Activated CD4-positive, alpha-beta memory T cell treated with anti-CD3 and anti-CD28 coated beads, Interleukin-2, amount 10 ng/mL, durations not matched to agents 7 days and 5 days (primary cell): ENCODE results near the gene TEN1. TPM values are rescaled to one million over a fixed set of nuclear protein-coding genes. Genes with fewer than 3 reads are reported as not detected.

Source experiments
- CTCF ChIA-PET: fragments of 350-600 bp; sonication (Branson Sonifier 250); formaldehyde crosslinking; loops from one replicate; lab custom pipeline; 2021; ENCODE audit warnings: antibody characterized with exemption, inconsistent platforms; lab: Charles Lee
- POLR2A ChIA-PET: fragments of 350-600 bp; sonication (Branson Sonifier 250); formaldehyde crosslinking; loops from one replicate; lab custom pipeline; 2021; ENCODE audit warnings: antibody characterized with exemption; lab: Charles Lee
- DNase-seq: peaks from one replicate; pipeline ENCODE4 v3.0.0-alpha.2; 2020
- H3K27ac Mint-ChIP-seq: one replicate; pipeline ENCODE4 v1.8.0; 2021; ENCODE audit warnings: mild to moderate bottlenecking, mixed read lengths
- H3K27me3 Mint-ChIP-seq: one replicate; pipeline ENCODE4 v1.8.0; 2021; ENCODE audit warnings: mixed read lengths
- H3K36me3 Mint-ChIP-seq: one replicate; pipeline ENCODE4 v1.8.0; 2021; ENCODE audit warnings: low read depth, mixed read lengths
- H3K4me1 Mint-ChIP-seq: one replicate; pipeline ENCODE4 v1.8.0; 2021; ENCODE audit warnings: mixed read lengths
- H3K4me3 Mint-ChIP-seq: one replicate; pipeline ENCODE4 v1.8.0; 2021; ENCODE audit warnings: mild to moderate bottlenecking, mixed read lengths
- H3K9me3 Mint-ChIP-seq: one replicate; pipeline ENCODE4 v1.8.0; 2021; ENCODE audit warnings: mixed read lengths
- total RNA-seq, 2 experiments: library from RNA; stranded (reverse); gene quantifications; one replicate each; pipeline ENCODE4 v1.2.3, GENCODE V29; 2021

TEN1 gene
- total RNA-seq, 2 experiments from 2014 or later, result 13.5 to 16.3 TPM

DNA sequence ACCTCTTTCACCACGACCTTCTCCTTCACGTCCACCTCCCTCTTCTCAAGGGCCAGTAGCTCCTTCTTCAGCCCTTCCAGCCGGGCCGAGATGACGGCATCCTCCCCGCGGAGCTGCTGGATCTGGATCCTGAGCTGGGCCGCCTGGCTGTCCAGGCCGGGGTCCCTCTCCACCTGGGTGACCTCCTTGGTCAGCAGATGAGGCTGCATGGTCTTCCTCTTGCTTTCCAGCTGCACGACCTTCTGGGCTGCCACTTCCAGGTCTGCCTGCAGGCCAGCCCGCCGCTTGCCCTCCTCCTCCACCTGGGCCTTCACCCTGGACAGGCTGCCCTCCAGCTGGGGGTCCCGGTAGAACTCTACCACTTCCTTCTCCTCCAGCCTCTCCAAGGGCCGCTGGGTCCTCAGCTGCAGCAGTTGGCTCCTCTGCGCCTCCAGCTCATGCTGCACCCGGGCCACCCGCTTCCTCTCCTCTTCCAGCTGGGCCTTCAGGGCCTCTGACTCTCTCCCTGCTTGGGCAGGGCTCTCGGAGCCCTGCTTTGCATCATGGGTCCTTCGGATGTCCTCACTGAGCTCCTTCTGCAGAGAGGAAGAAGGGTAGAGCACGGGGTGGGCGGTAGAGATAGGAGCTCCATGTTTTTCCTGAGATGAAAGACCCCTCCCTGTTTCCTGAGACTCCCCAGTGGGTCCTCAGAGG is 31.1 kb downstream of the TEN1 start:
- Mint-ChIP-seq H3K4me1 (peaks cover 7% of the 10 kb centered on the region), H3K27ac (no peak overlapping the region), H3K36me3 (no peaks in the 10 kb centered on the region), H3K27me3 (no peaks in the 10 kb centered on the region), H3K9me3 (no peaks in the 10 kb centered on the region), H3K4me3 (no peak overlapping the region)
- no peak for DNase-seq
- CTCF ChIA-PET, result interaction anchor here (0.7 to 14.7 kb wide), 4 partner anchors 9 to 269 kb away, joined by 3 to 169 read pairs (median 5); partner anchors contain the start of gene CDK3
- POLR2A ChIA-PET, result interaction anchor here (0.6 to 1.7 kb wide), 2 partner anchors 114 to 235 kb away, joined by 3 read pairs; no protein-coding TSS in a partner anchor

- CTCF ChIA-PET, result interaction anchor here (0.6 to 14.7 kb wide), 5 partner anchors 11 to 386 kb away, joined by 3 to 169 read pairs (median 4); partner anchors contain the start of genes CDK3 and SPHK1
- Mint-ChIP-seq H3K27ac (no peak overlapping the region), H3K9me3 (no peaks in the 10 kb centered on the region), H3K36me3 (no peaks in the 10 kb centered on the region), H3K4me1 (peaks cover 2% of the 10 kb centered on the region), H3K4me3 (no peak overlapping the region), H3K27me3 (peaks cover 3% of the 10 kb centered on the region)
- POLR2A ChIA-PET, result no interaction called here
- DNase-seq, result no peak
Measured at GRCh38 chr17:76011951-76012350, 32.9 kb downstream of the TEN1 start.

DNA sequence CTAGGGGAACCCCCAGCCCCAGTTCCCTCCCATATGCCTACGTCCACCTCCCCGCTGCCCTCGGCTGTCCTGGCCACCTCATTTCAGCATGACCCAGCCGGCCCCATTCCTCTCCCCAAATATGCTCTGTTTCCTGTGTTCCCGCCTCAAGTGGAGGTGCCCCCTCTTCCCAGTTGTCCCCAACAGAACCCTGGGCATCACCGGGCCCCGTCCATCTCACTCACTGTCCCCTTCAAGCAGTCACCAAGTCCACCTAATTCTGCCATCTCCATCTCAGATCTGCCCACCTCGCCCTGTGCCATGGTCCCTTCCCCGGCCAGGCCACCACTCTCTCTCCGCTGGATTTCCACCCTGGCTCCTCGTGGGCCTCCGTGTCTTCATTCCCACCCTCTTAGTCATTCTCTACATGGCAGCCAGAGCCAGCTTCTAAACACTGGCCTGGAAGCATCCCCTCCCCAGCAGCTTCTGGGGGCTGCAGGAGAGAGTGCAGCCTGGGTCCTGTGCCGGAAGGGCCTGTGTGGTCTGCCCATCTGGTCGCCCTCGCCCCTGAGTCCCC is 34.4 kb downstream of the TEN1 start:
- DNase-seq, result no peak
- Mint-ChIP-seq H3K4me3 (no peak overlapping the region), H3K27me3 (peaks cover 3% of the 10 kb centered on the region), H3K27ac (no peak overlapping the region), H3K9me3 (no peaks in the 10 kb centered on the region), H3K4me1 (peaks cover 2% of the 10 kb centered on the region), H3K36me3 (no peaks in the 10 kb centered on the region)
- POLR2A ChIA-PET, result interaction anchor here (1.3 kb wide), 1 partner anchor 117 kb away, joined by 3 read pairs; the partner anchor contains the start of gene TRIM65
- CTCF ChIA-PET, result interaction anchor here (0.8 to 14.7 kb wide), 41 partner anchors 11 to 488 kb away, joined by 3 to 169 read pairs (median 4); partner anchors contain the start of genes CDK3, EXOC7, FBF1 and MRPL38

DNA sequence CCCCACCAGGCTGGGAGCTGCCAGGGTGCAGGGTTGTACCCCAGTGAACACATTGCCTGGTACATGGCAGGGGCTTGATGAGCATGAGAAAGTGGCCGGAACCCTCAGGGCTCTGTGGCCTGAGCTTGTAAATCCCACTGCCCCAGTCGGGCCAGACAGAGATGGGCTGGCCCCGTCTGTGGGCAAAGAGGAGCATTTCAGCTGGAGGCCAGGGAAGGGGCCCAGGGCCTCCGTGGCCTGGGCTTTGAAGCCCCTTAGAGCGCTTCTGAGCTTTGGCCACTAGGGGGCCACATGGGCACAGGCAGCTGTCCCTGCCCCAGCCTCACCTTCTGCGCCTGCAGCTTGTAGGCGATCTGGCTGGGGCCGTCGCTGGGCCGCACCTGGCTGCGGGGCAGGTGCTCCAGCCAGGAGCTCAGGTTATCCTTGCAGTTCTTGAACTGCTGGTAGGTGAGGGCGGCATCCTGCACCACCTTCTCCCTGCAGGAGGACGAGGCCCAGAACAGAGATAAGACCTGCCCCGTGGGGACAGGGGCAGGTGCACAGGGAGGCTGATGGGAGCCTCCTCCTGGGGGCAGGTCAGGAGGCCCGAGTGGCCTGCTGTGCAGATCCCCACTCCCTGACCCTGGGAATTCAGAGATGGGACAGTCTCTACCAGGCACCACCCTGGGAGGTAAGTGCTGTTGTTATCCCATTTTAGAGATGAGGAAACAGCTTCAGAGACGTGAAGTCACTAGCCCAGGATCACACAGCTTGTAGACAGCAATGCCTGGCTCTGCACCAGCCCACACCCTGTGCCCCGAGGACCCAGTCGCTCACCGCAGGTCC is 35.3 kb downstream of the TEN1 start:
- H3K4me1 Mint-ChIP-seq, result peaks cover 2% of the 10 kb centered on the region
- CTCF ChIA-PET, result interaction anchor here (0.5 to 14.7 kb wide), 52 partner anchors 10 to 695 kb away, joined by 3 to 169 read pairs (median 4); partner anchors contain the start of genes CDK3, EXOC7, FBF1 and MRPL38
- DNase-seq, result peak; percentile 80
- peaks cover 3% of the 10 kb centered on the region for H3K27me3 Mint-ChIP-seq
- POLR2A ChIA-PET, result interaction anchor here (1.1 to 1.3 kb wide), 2 partner anchors 109 to 118 kb away, joined by 3 read pairs; partner anchors contain the start of gene TRIM65
- H3K9me3 Mint-ChIP-seq, result no peaks in the 10 kb centered on the region
- H3K4me3 Mint-ChIP-seq, result no peak overlapping the region
- H3K27ac Mint-ChIP-seq, result no peak overlapping the region
- H3K36me3 Mint-ChIP-seq, result no peaks in the 10 kb centered on the region

- no peaks in the 10 kb centered on the region for H3K9me3 Mint-ChIP-seq
- peaks cover 3% of the 10 kb centered on the region for H3K27me3 Mint-ChIP-seq
- no peak overlapping the region for H3K27ac Mint-ChIP-seq
- CTCF ChIA-PET, result interaction anchor here (0.6 to 14.7 kb wide), 34 partner anchors 10 to 370 kb away, joined by 3 to 169 read pairs (median 4); partner anchors contain the start of genes CDK3, EXOC7, FBF1 and MRPL38
- H3K4me3 Mint-ChIP-seq, result no peak overlapping the region
- peaks cover 2% of the 10 kb centered on the region for H3K4me1 Mint-ChIP-seq
- no peaks in the 10 kb centered on the region for H3K36me3 Mint-ChIP-seq
- DNase-seq, result no peak
- POLR2A ChIA-PET, result interaction anchor here (1.1 kb wide), 1 partner anchor 109 kb away, joined by 3 read pairs; no protein-coding TSS in a partner anchor
Measured at GRCh38 chr17:76014925-76015261, 35.9 kb downstream of the TEN1 start.

- H3K4me1 Mint-ChIP-seq, result peaks cover 2% of the 10 kb centered on the region
- ChIA-PET POLR2A (no interaction called here), CTCF (interaction anchor here (0.6 to 14.7 kb wide), 3 partner anchors 17 to 104 kb away, joined by 3 to 169 read pairs (median 5); partner anchors contain the start of genes CDK3 and EXOC7)
Measured at GRCh38 chr17:76017481-76018339, 38.7 kb downstream of the TEN1 start.

GRCh38 chr17:76018340-76018680 is 39.3 kb downstream of the TEN1 start:
- H3K36me3 Mint-ChIP-seq, result no peaks in the 10 kb centered on the region
- H3K27me3 Mint-ChIP-seq, result peaks cover 3% of the 10 kb centered on the region
- POLR2A ChIA-PET, result no interaction called here
- no peaks in the 10 kb centered on the region for H3K9me3 Mint-ChIP-seq
- H3K4me1 Mint-ChIP-seq, result peaks cover 2% of the 10 kb centered on the region
- DNase-seq, result no peak
- CTCF ChIA-PET, result interaction anchor here (0.6 to 14.7 kb wide), 2 partner anchors 18 to 85 kb away, joined by 5 to 169 read pairs; partner anchors contain the start of genes CDK3 and EXOC7
- no peak overlapping the region for H3K27ac Mint-ChIP-seq
- no peak overlapping the region for H3K4me3 Mint-ChIP-seq

More at GRCh38 chr17:76017481-76018339, 38.7 kb downstream of the TEN1 start:
- H3K27ac Mint-ChIP-seq, result no peak overlapping the region
- H3K36me3 Mint-ChIP-seq, result no peaks in the 10 kb centered on the region
- no peak for DNase-seq
- no peak overlapping the region for H3K4me3 Mint-ChIP-seq
- peaks cover 3% of the 10 kb centered on the region for H3K27me3 Mint-ChIP-seq
- no peaks in the 10 kb centered on the region for H3K9me3 Mint-ChIP-seq

- CTCF ChIA-PET, result interaction anchor here (14.7 kb wide), 1 partner anchor 18 kb away, joined by 169 read pairs; the partner anchor contains the start of gene CDK3
- Mint-ChIP-seq H3K36me3 (no peaks in the 10 kb centered on the region), H3K4me1 (peaks cover 2% of the 10 kb centered on the region), H3K27me3 (peaks cover 3% of the 10 kb centered on the region), H3K4me3 (no peak overlapping the region), H3K27ac (no peak overlapping the region), H3K9me3 (no peaks in the 10 kb centered on the region)
- POLR2A ChIA-PET, result interaction anchor here (1.6 kb wide), 1 partner anchor 11 kb away, joined by 4 read pairs; no protein-coding TSS in a partner anchor
- DNase-seq, result no peak
Measured at GRCh38 chr17:76018801-76019200, 39.8 kb downstream of the TEN1 start.

GRCh38 chr17:76019833-76020467 is 40.9 kb downstream of the TEN1 start:
- no peak for DNase-seq
- H3K36me3 Mint-ChIP-seq, result no peaks in the 10 kb centered on the region
- no peaks in the 10 kb centered on the region for H3K4me1 Mint-ChIP-seq
- ChIA-PET POLR2A (interaction anchor here (0.8 to 1.6 kb wide), 3 partner anchors 9 to 254 kb away, joined by 3 to 4 read pairs (median 3); partner anchors contain the start of gene EXOC7), CTCF (interaction anchor here (0.5 to 14.7 kb wide), 6 partner anchors 19 to 378 kb away, joined by 3 to 169 read pairs (median 4); partner anchors contain the start of gene CDK3)
- no peak overlapping the region for H3K27ac Mint-ChIP-seq
- no peak overlapping the region for H3K4me3 Mint-ChIP-seq
- H3K9me3 Mint-ChIP-seq, result no peaks in the 10 kb centered on the region
- peaks cover 3% of the 10 kb centered on the region for H3K27me3 Mint-ChIP-seq

DNA sequence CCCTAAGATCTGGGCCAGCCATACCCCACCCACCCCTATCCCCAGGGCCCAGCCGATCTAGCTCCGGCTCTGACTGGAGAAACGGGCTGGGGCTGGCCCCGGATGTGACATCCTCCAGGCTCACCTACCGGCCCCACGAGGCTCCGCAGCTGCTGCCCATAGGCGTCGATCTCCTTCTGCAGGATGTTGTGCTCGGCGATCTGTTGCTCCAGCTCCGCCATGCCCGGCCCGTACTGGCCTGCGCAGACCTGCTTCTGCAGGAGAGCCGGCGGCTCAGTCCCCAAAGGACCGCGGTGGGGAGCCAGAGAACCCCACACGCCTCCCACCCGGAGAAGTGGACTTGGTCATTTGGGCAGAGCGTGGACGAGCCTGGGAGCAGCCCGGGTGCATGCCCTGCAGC is 43.2 kb downstream of the TEN1 start:
- H3K27me3 Mint-ChIP-seq, result no peaks in the 10 kb centered on the region
- no peaks in the 10 kb centered on the region for H3K36me3 Mint-ChIP-seq
- H3K4me3 Mint-ChIP-seq, result no peak overlapping the region
- POLR2A ChIA-PET, result no interaction called here
- CTCF ChIA-PET, result interaction anchor here (0.6 kb wide), 1 partner anchor 41 kb away, joined by 3 read pairs; no protein-coding TSS in a partner anchor
- H3K27ac Mint-ChIP-seq, result no peak overlapping the region
- no peaks in the 10 kb centered on the region for H3K9me3 Mint-ChIP-seq
- no peak for DNase-seq
- no peaks in the 10 kb centered on the region for H3K4me1 Mint-ChIP-seq
